ENCODE data around the gene XAB2.

XAB2 gene

DNA sequence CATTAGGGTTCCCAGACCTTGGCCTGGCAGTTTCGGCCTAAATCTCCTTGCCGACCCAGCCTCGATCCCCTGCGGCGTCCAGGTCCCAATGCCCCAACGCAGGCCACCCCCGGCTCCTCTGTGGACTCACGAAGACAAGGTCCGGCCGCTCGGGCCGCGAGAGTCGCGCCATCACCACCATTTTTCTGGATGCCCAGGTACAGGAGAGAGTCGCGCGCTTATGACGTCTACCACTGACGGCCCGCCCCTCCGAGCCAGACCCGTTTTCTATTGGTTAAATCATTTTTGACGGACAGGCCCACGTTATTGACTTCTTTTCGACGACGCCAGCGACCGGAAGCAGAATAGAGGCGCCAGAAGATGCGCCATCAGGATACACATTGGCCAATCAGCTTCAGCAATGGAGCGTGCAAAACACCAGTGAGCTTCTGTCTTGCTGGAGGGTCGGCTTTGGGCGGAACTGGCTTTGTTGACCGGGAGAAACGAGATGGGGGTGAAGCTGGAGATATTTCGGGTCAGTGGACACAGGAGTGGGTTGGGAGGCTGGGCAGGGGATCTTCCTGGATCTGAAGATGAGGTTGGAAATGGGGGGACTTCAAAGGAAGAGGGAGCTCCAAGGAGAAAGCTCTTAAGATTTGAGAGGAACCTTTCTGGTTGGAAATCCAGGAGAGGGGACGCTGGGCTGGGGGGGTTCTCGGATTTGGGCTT lies at the start of gene XAB2, which contains the start of gene PET100:
TSS of gene XAB2 (minus strand) at position 199 of the 708 bp plus-strand sequence. CDS start at position 181, 18 bp downstream.
TSS of gene PET100 (plus strand) at position 447 of the 708 bp plus-strand sequence. CDS start at position 488, 41 bp downstream.
- peak; percentile 98 for DNase-seq

DNA sequence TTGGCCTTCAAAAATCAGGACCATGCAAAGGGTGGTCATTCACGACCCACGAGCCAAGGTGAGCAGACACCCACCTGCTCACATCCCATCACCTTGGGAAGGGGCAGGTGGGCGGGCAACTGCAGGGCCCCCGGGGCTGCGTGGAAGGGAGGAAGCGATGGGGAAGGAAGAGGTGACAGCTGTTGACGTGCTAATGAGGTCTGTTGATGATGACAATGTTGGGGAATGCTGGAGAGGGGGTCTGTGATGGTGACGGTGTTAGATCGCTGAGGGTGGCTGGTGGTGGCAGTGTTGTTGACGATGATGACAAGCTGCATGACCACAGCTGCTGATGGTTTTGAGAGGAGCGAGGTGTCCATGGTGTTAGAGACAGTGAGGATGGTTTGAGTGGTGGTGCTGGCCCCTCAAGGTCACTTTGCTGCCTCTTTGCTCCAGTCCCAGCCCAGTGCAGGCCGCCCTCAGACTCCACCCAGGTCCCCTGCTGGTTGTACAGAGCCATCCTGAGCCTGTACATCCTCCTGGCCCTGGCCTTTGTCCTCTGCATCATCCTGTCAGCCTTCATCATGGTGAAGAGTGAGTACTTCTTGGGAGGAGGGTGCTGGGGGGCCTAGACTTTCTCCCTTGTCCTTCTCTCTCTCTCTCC lies 48.4 kb upstream of the XAB2 start:
- no peak for DNase-seq

DNA sequence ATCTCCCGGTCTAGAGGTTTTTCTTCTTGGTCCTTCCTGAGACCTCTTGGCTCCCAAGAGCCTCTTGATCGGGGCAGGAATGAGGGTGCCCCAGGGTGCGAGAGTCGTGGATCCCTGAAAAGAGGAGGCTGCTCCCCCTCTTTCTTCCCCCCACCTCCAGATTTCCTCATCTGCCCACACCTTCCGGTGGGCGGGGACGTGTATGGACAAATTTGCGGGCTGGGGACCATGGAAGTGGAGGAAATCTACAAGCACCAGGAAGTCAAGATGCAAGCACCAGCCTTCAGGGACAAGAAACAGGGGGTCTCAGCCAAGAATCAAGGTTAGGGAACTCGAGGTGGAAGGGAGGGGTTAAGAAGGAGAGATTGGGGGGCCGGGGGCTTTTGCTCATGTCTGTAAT lies 47.5 kb upstream of the XAB2 start, which contains the start of gene MCEMP1:
TSS of gene MCEMP1 (plus strand) at position 237 of the 400 bp plus-strand sequence. CDS start at position 268, 31 bp downstream.
- no peak for DNase-seq

DNA sequence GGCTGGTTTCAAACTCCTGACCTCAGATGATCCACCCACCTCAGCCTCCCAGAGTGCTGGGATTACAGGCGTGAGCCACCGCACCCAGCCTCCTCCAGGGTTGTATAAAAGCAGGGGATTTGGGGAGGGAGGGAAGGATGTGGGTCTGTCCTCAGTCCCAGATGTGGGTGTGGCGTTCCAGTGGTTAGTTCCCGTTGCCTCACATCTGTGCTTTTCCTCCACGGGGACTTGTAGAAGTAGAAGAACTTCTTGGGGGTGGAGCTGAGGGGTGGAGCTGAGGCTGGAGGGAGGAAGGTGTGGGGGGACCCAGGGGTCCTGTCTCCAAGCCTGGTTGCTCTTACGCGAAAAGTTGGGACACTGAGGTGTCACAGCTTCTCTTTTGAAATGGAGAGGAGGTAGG lies 47.0 kb upstream of the XAB2 start:
- DNase-seq: no peak

DNA sequence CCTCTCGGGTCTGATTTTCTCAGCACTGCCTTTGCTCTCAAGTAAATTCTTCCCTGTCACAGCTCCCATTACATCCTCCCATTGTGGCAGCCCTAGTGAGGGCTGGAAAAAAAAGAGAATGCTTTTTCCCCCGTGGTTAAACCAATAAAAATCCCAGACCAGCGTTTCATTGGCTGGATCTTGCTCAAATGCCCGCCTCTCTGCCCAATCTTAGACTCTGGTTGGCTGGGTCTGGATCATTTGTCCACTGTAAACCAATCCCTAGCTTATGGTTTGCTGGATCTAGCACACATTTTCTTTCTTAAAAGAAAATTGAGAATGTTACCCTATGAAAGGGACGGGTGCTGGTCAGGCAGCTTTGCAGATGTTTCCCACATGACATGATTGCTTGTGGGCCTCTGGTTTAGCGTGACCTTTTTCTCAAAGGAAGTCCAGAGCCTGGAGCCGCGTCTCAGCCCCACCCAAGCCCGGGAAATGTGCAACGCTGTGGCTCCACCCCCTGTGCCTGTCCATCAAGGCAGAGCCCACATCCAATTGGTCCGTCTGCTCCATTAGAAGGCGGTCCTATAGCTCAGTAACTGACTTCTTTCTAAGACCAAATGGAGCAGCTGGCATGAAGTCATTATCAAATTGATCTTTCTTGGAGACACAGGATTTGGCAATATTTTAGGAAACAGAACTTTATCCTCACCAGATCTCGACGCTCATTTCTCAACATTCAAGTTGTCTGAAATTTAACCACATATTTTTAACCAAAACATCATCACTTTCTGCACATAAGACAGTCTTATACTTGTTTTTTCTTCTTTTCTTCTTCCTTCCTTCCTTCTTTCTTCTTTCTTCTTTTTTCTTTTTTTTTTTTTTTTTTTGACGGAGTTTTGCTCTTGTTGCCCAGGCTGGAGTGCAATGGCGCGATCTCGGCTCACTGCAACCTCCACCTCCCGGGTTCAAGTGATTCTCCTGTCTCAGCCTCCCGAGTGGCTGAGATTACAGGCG lies 45.0 kb upstream of the XAB2 start:
- peak; percentile 45 for DNase-seq

DNA sequence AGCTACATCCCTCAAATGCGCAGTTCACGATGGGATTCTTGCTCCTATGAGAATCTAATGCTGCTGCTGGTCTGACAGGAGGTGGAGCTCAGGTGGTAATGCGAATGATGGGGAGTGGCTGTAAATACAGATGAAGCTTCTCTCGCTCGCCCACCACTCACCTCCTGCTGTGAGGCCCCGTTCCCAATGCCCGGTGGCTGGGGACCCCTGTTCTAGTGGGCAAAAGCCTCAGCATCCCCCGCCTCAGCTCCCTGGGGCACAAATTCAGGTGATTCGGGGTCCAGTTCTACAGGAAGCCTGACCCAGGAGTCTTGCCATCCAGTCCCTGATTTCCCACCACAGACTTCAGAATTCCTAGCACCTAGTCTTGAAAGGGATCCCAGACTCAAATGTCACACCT lies 43.2 kb upstream of the XAB2 start:
- no peak for DNase-seq

DNA sequence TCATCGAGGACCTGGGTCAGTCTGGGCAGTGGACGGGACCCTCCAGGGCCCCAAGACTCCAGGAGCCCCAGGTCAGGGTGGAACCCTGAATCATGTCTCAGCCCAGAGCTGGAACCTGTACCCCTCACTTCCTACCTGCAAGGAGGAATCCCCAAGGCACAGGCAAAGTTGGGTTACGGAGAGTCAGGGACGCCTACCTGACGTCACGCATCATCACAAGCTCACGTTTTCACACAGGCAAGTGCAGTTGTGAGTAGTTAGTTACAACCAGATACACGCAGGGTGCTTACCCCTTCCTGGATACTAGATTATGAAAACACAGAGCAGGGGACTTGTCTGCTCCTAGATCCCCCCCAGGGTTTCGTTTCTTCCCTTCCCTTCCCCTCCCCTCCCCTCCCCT lies 41.4 kb upstream of the XAB2 start:
- DNase-seq: no peak

DNA sequence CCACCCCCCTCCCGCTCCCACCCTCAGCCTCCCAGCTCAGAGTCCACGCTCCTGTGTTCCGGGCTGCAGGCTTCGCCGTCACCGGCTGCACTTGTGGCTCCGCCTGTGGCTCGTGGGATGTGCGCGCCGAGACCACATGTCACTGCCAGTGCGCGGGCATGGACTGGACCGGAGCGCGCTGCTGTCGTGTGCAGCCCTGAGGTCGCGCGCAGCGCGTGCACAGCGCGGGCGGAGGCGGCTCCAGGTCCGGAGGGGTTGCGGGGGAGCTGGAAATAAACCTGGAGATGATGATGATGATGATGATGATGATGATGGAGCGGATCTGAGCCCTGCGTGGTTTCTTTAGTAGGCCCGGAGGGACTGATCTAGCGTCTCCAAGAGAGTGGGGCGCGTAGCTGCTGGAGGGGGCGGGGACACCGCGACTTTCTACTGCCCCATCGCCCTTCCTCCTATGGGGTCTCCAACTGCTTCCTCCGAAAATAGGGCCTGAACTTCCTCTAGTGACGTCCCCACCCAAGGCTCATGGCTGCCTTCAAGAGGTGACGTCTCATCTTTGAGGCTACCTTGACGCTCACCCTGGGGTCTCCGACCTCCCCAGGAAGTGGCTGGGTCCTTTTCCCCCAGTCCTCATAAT lies 40.9 kb upstream of the XAB2 start:
- peak; percentile 30 for DNase-seq

DNA sequence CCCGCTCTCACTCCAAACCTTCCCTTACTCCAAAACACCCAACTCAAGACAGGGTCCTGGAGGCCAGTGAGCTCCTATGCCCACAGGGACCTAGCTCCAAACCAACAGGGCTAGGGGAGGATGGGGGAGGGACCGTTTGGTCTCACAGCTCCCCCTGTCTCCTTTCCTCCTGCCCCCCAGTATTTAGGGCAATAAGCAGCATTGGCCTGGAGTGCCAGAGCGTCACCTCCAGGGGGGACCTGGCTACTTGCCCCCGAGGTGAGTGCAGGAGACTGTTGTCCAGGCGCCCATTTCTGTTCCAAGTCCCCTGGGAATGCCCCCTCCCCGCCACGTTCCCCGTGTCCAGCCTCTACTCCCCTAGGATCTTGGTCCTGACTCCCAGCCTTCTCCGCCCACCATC lies 40.3 kb upstream of the XAB2 start:
- no peak for DNase-seq

DNA sequence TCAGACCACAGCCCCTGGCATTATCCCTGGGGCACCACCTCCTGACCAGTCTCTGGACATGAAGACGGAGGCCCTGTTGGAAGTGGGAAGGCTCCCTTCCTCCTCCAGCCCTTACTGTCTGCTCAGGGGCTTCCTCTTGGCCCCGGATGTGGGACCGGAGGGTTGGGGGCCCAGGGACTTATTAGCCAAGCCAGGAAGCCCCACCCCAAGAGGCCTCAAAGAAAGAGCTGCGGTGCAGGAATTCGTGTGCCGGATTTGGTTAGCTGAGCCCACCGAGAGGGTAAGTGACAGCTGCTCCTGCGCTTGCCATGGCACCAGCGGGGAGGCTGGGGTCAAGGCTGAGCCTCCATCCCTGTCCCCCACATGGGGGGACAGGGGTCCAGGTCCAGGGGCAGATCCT lies 39.5 kb upstream of the XAB2 start, which contains the start of gene RETN:
TSS of gene RETN (plus strand) at position 208 of the 400 bp plus-strand sequence. CDS start 278 bp downstream, outside the sequence.
- DNase-seq: no peak

DNA sequence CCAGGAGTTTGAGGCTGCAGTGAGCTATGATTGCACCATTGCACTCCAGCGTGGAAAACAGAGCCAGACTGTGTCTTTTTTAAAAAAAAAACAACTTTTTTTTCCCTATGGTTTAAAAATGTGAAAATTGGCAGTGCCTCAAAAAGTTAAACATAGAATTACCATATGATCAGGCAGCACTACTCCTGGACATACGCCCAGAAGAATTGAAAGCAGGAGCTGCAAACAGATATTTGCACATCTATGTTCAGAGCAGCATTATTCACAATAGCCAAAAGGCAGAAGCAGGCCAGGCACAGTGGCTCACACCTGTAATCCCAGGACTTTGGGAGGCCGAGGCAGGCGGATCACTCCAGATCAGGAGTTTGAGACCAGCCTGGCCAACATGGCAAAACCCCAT lies 35.7 kb upstream of the XAB2 start:
- no peak for DNase-seq

DNA sequence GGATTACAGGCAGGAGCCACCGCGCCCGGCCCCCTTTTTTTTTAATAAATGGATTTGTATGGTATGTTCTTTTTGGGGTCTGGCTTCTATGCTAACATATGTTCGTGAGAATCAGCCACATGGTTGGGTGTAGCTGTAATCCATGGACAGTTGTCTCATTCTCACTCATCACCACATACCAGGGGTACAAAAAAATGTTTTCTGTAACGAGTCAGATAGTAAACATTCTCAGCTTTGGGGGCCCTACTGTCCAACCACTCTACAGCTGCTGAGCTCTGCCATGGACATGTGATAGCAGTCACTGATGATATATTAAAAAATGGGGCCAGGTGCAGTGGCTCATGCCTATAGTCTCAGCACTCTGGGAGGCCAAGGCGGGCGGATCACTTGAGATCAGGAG lies 34.4 kb upstream of the XAB2 start:
- DNase-seq: no peak

DNA sequence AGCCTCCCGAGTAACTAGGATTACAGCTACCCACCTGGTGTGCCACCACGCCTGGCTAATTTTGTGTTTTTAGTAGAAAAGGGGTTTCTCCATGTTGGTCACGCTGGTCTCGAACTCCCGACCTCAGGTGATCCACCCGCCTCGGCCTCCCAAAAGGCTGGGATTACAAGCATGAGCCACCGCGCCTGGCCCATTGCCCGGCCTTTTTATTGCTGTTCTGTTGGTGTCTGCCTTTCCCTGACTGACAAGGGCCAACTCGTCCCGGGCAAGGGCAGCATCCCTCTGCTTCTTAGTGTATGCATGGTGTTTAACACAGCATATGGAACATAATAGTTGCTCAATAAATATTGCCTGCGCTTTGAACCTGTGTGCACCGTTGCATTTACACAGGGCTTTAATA lies 33.3 kb upstream of the XAB2 start:
- no peak for DNase-seq

DNA sequence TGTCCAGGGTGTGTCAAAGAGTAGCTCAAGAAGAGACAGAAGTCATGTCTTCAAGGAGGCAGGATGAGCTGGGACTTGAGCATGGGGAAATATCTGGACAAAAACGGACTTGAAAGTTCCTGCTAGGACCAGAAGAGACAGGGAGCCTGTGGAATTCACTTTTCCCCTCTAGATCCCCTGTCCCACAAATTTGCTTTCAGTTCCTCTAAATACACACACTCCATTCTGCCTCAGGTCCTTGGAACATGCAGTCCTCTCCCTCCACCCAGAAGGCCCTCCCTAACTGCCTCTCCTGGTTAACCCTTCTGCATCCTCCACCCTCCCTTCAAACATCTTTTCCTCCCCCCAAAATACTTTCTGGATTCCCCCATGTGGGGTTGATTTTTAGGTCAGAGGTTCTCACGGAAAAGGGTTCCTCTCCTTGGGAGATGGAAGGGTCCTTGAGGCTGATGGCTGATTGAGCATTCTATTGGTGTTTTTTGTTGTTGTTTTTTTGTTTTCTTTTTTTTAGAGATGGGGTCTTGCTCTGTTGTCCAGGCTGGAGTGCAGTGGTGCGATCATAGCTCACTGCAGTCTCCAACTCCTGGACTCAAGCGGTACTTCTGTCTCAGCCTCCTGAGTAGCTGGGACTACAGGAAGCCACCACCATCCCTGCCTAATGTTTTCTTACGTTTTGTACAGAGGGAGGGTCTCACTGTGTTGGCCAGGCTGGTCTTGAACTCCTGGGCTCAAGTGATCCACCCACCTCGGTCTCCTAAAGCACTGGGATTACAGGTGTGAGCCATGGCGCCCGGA lies 32.6 kb upstream of the XAB2 start:
- no peak for DNase-seq

DNA sequence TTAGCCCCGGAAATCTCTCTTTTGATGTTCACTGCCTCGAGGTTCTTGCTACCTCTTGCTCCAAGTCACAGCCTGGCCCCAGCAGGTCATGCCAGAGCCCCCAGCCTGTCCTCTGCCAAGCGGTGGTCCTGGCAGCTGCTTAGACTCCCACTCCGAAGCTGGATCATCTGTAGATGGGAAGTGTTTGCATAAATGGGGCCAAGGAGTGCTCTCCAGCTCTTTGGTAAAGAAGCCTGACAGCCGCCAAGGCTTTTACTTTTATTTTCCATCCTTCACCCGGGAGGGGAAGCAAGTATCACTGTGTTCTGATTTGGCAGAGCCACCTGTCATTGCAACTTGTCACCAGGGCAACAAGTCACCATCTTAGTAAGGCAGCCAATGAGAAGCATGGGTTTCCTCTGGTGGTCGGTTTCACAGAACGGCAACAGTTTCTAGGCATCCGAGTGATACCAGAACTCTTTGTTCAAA lies 28.9 kb upstream of the XAB2 start:
- peak; percentile 67 for DNase-seq

DNA sequence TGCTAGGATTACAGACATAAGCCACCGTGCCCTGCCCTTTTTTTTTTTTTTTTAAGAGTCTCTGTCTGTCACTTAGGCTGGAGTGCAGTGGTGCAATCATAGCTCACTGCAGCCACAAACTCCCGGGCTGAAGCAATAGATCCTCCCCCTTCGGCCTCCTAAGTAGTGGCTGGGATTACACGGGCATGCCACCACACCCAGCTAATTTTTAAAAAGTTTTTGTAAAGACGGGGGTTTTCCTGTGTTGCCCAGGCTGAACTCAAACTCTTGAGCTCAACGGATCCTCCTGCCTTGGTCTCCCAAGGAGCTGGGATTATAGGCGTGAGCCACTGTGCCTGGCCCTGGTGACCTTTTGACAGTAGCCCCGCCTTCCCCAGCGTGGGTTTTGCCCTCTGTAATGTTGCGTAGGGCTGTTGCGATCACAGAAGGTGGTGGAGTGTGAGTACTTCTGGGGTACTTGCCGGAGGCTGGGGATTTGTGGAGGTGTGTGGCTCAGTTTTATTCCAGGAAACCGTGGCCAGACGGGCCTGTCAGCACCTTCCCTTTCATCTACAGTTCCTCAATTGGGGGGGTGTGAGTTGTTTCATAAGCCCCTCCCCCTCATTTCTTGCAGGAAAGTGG lies 27.9 kb upstream of the XAB2 start:
- DNase-seq: peak; percentile 23

DNA sequence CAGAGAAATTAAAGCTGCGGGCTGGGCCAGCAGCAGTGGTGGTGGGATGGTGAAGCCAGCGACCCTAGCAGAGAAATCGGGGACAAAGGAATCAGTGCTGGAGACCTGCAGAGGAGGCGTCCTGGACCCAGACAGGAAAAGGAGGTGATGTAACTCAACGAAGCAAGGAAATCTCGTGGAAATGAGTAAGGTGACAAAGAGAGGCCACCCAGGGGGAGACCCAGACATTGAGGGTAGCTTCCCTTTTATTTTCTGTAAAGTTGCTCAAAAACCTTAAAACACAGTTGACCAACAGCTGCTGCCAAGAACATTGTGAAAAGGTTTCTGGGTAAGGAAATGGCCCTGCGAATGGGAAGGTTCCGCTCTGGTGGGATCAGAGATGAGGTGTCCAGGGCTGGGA lies 26.2 kb upstream of the XAB2 start:
- DNase-seq: no peak

DNA sequence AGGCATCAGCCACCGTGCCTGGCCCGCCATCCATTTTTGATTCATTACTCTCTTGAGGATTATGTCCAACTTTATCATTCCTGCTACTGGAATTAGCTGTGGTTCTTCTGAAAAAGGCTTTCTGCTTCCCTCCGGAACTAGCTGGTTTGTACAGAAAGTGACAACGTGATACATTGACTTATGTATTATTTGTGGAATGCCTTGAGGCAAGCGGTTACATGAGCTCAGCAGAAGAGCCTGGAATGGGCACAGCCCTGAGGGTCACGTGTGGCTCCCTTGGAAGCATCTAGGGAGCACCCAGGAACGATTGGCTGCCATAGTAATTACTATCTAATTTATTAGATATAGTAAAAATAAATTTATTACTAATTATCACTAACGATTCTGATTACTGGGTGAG lies 25.1 kb upstream of the XAB2 start:
- DNase-seq: no peak

DNA sequence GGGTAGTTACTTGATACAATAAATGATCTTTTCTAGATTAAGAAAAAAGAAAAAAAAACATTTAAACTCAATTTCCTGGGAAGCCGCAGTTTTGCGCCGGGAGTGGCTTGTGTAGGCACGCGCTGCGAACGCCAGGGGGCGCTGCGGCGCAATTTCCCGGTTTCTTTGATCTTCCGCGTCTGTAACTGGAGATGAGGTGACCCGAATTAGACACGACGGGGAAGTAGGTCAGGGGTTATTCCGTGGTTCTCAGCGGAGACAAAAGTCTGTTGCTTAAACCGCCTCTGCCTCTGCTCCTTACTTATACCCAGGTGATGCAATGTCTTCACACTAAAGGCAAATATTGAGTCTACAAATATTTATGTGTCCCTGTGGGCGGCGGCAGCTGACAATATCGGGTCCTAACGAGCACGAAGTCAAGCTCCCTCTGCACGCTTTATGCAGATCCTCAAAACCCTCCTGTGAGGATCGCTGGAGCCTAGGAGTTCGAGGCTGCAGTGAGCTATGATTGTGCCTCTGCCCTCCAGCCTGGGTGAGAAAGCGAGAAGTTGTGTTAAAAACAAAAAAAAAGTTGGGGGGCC lies 22.8 kb upstream of the XAB2 start:
- DNase-seq: peak; percentile 89

DNA sequence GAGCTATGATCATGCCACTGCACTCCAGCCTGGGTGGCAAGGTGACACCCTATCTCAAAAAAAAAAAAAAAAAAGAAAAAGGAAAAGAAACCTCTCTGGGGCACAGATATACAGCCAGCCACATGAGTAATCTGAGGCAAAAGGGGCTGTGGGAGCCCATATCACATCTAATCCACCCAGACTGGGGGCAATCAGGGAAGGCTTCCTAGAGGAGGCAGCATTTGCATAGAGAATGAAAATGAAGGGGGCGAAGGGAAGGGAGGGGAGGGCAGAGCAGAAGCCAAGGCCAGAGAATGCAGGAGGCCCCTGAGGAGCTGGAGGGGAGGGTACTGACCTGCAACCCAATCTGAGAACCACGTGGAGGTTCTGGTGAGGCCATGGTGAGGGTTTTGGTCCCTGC lies 20.8 kb upstream of the XAB2 start:
- DNase-seq: no peak

Measured in CD4-positive, alpha-beta T cell treated with Interleukin-10 for 1 hour (primary cell).